HepG2 (cell line): Measurements from ENCODE around the gene AMIGO3. TPM values are rescaled to one million over a fixed set of nuclear protein-coding genes. Genes with fewer than 3 reads are reported as not detected.

Experiments used
- CCAR2 ChIP-seq: fragments of 200-400 bp; formaldehyde crosslinking; optimal IDR thresholded peaks from 2 replicates; pipeline ENCODE3; 2018; ENCODE audit warnings: low read depth, mild to moderate bottlenecking, low read length, moderate library complexity
- CREM ChIP-seq, 2 experiments: sonication (generic) in 1 of 2; formaldehyde crosslinking in 1 of 2; IDR thresholded peaks; 2 replicates each; pipeline versions ENCODE4 v1.4.0 to v1.6.1; 2016 to 2020; ENCODE audit warnings: antibody characterized with exemption in 1 of 2, mild to moderate bottlenecking in 1 of 2, missing genetic modification reagents in 1 of 2
- EED ChIP-seq: sonication (generic); formaldehyde crosslinking; IDR thresholded peaks from 2 replicates; pipeline ENCODE4 v1.5.0; 2020; ENCODE audit warnings: mild to moderate bottlenecking, missing genetic modification reagents
- EZH2 ChIP-seq: conservative IDR thresholded peaks from 2 replicates; pipeline ENCODE4 v1.6.1; 2012; ENCODE audit warnings: mild to moderate bottlenecking, low read depth, low read length, moderate library complexity
- FOSL2 ChIP-seq: sonication (generic); formaldehyde crosslinking; IDR thresholded peaks from 2 replicates; pipeline ENCODE4 v1.4.0; 2020; ENCODE audit warnings: missing genetic modification reagents
- MED1 ChIP-seq: sonication (generic); formaldehyde crosslinking; IDR thresholded peaks from 2 replicates; pipeline ENCODE4 v1.4.0; 2020; ENCODE audit warnings: missing genetic modification reagents
- MYNN ChIP-seq: sonication (generic); formaldehyde crosslinking; IDR thresholded peaks from 2 replicates; pipeline ENCODE4 v1.4.0; 2020; ENCODE audit warnings: mild to moderate bottlenecking, low read depth, missing genetic modification reagents
- ONECUT2 ChIP-seq: sonication (generic); formaldehyde crosslinking; IDR thresholded peaks from 2 replicates; pipeline ENCODE4 v1.4.0; 2020; ENCODE audit warnings: missing genetic modification reagents
- POLR2A ChIP-seq, 2 experiments: IDR thresholded peaks; 2 replicates each; pipeline ENCODE4 v1.6.1; 2011; ENCODE audit warnings: low read depth in 2 of 2, low read length in 2 of 2, mild to moderate bottlenecking in 1 of 2, moderate library complexity in 1 of 2; ENCODE audit not compliant: insufficient read depth in 1 of 2
- SUZ12 ChIP-seq: fragments of 150-350 bp; IDR thresholded peaks from 2 replicates; pipeline ENCODE4 v1.6.1; 2014; ENCODE audit warnings: low read depth, low read length
- TAF15 ChIP-seq: fragments of 200-400 bp; formaldehyde crosslinking; IDR thresholded peaks from one replicate; pipeline ENCODE4 v1.6.1; 2018; ENCODE audit warnings: mild to moderate bottlenecking, low read depth, low read length; ENCODE audit not compliant: poor library complexity, severe bottlenecking
- TCF12 ChIP-seq, 2 experiments: fragments of 450-650 bp in 1 of 2; sonication (generic) in 1 of 2; formaldehyde crosslinking in 1 of 2; IDR thresholded peaks; 2 replicates each; pipeline versions ENCODE4 v1.6.1 to v1.8.0; 2017 to 2022; ENCODE audit warnings: antibody characterized with exemption in 1 of 2, mild to moderate bottlenecking in 1 of 2, missing genetic modification reagents in 1 of 2, moderate library complexity in 1 of 2
- YEATS2 ChIP-seq: sonication (generic); formaldehyde crosslinking; IDR thresholded peaks from 2 replicates; pipeline ENCODE4 v1.4.0; 2020; ENCODE audit warnings: missing genetic modification reagents, borderline replicate concordance
- ZFP1 ChIP-seq: IDR thresholded peaks from 2 replicates; pipeline ENCODE4 v1.6.1; 2016
- ZNF30 ChIP-seq: sonication (generic); formaldehyde crosslinking; IDR thresholded peaks from 2 replicates; pipeline ENCODE4 v1.5.0; 2020; ENCODE audit warnings: mild to moderate bottlenecking, missing genetic modification reagents
- ZNF367 ChIP-seq: sonication (generic); formaldehyde crosslinking; IDR thresholded peaks from 2 replicates; pipeline ENCODE4 v1.4.0; 2020; ENCODE audit warnings: missing genetic modification reagents, borderline replicate concordance
- ZNF556 ChIP-seq: sonication (generic); formaldehyde crosslinking; IDR thresholded peaks from 2 replicates; pipeline ENCODE4 v1.4.0; 2020; ENCODE audit warnings: mild to moderate bottlenecking, missing genetic modification reagents, borderline replicate concordance
- ZNF776 ChIP-seq: sonication (generic); formaldehyde crosslinking; IDR thresholded peaks from 2 replicates; pipeline ENCODE4 v1.4.0; 2020; ENCODE audit warnings: mild to moderate bottlenecking, missing genetic modification reagents
- polyA plus RNA-seq, 8 experiments: library from polyadenylated mRNA; depleted of rRNA in 3 of 8; stranded (reverse) in 7 of 8; unstranded in 1 of 8; fragments of >200 nt; fragmentation: Illumina TruSeq in 4 of 8; extraction: Trizol in 4 of 8; gene quantifications; 2 replicates each; pipeline versions ENCODE4 v1.2.1 to v1.2.3, GENCODE V29; 2011 to 2016; ENCODE audit warnings: low read depth in 4 of 8, missing spikeins in 1 of 8, mixed read lengths in 1 of 8; ENCODE audit not compliant: insufficient read depth in 1 of 8
- total RNA-seq, 5 experiments: library from RNA; depleted of rRNA; stranded (reverse); fragments of >200 nt; fragmentation: Illumina TruSeq; extraction: Trizol; gene quantifications; 2 replicates each; pipeline ENCODE4 v1.2.3, GENCODE V29; 2016; ENCODE audit warnings: low read depth in 1 of 5
- TF ChIP-seq, protein P1 (sequence below): sonication (generic); formaldehyde crosslinking; IDR thresholded peaks from 2 replicates; pipeline ENCODE4 v1.4.0; 2020; ENCODE audit warnings: missing genetic modification reagents
- TF ChIP-seq, protein P2 (sequence below): sonication (generic); formaldehyde crosslinking; IDR thresholded peaks from 2 replicates; pipeline ENCODE4 v1.5.0; 2020; ENCODE audit warnings: missing genetic modification reagents, mild to moderate bottlenecking, borderline replicate concordance
- TF ChIP-seq, protein P3 (sequence below): sonication (generic); formaldehyde crosslinking; IDR thresholded peaks from 2 replicates; pipeline ENCODE4 v1.4.0; 2020; ENCODE audit warnings: missing genetic modification reagents, mild to moderate bottlenecking, borderline replicate concordance
- TF ChIP-seq, protein P4 (sequence below): sonication (generic); formaldehyde crosslinking; IDR thresholded peaks from 2 replicates; pipeline ENCODE4 v1.5.0; 2020; ENCODE audit warnings: mild to moderate bottlenecking, missing genetic modification reagents, moderate library complexity

The AMIGO3 gene
- total and polyA plus RNA-seq, 2 of the 13 experiments (the other 11 are each of a cell fraction or from before 2014, with no cell fraction given), result 0.35 TPM; not detected in 1

DNA sequence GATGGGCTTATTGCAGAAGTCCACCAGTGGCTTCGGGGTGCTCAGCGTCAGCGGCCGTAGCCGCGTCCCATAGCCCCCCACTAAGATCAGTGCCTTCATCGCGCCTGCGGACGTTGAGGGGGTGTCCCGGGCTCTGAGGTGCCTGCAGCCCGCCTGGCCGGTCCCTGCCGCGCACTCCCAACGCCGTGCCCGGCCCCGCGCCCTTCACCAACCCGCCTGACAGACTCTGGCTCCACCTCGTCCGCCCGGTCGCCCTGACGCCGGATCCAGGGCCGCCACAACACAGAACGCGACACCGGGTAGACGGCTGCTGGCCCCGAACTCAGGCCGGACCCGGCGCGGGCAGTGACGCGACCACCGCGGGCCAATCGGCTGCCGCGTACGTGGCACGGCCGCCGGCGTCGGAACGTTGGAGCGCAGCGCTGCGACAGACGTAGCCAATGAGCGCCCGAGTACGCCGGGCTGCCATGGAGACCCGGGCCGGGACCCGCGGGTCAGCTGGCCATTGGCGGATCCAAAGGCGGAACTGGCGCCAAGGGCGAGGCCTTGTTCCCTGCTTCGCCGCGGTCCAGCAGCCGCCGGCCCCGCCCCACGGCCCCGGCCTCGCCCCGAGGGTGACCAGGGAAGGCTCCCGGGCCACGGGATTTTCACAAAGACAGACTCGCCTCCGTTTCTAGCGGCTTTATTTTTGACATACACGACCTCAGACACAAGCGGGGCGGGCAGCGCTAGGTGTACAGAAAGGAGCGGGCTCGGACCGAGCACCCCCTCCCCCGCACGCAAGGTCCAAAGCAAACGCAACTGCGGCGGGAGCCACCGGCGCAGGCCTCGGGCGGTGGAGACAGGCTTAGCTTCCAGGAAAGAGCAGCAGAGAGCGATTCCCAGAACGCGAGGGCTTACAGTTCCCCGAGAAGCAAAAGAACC, 4.4 kb upstream of the AMIGO3 start, which contains the start of gene GMPPB (continued):
- TF ChIP-seq, protein P1, sequence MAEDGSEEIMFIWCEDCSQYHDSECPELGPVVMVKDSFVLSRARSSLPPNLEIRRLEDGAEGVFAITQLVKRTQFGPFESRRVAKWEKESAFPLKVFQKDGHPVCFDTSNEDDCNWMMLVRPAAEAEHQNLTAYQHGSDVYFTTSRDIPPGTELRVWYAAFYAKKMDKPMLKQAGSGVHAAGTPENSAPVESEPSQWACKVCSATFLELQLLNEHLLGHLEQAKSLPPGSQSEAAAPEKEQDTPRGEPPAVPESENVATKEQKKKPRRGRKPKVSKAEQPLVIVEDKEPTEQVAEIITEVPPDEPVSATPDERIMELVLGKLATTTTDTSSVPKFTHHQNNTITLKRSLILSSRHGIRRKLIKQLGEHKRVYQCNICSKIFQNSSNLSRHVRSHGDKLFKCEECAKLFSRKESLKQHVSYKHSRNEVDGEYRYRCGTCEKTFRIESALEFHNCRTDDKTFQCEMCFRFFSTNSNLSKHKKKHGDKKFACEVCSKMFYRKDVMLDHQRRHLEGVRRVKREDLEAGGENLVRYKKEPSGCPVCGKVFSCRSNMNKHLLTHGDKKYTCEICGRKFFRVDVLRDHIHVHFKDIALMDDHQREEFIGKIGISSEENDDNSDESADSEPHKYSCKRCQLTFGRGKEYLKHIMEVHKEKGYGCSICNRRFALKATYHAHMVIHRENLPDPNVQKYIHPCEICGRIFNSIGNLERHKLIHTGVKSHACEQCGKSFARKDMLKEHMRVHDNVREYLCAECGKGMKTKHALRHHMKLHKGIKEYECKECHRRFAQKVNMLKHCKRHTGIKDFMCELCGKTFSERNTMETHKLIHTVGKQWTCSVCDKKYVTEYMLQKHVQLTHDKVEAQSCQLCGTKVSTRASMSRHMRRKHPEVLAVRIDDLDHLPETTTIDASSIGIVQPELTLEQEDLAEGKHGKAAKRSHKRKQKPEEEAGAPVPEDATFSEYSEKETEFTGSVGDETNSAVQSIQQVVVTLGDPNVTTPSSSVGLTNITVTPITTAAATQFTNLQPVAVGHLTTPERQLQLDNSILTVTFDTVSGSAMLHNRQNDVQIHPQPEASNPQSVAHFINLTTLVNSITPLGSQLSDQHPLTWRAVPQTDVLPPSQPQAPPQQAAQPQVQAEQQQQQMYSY (CRISPR knock-in tag), result no peak
- TF ChIP-seq, protein P2, sequence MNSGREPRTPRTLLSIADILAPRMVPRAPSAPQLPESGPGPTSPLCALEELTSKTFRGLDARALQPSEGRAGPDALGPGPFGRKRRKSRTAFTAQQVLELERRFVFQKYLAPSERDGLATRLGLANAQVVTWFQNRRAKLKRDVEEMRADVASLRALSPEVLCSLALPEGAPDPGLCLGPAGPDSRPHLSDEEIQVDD (CRISPR knock-in tag), result peak; percentile 80; the same call in 1 of the 2 replicates
- TF ChIP-seq YEATS2 (CRISPR knock-in tag), result peak; percentile 85; the same call in 1 of the 2 replicates
- peak; percentile 90; the same call in 1 of the 2 replicates for TF ChIP-seq ZNF776 (CRISPR knock-in tag)
- TF ChIP-seq CREM (IDR thresholded peaks at IDR 0.05), result peak; percentile 26
- TF ChIP-seq CREM (CRISPR knock-in tag; IDR thresholded peaks at IDR 0.05), result peak; percentile 47; the same call in 1 of the 2 replicates
- TF ChIP-seq MYNN, result no peak
- TF ChIP-seq FOSL2 (CRISPR knock-in tag), result no peak; the same call in 1 of the 2 replicates
- TF ChIP-seq, protein P3, sequence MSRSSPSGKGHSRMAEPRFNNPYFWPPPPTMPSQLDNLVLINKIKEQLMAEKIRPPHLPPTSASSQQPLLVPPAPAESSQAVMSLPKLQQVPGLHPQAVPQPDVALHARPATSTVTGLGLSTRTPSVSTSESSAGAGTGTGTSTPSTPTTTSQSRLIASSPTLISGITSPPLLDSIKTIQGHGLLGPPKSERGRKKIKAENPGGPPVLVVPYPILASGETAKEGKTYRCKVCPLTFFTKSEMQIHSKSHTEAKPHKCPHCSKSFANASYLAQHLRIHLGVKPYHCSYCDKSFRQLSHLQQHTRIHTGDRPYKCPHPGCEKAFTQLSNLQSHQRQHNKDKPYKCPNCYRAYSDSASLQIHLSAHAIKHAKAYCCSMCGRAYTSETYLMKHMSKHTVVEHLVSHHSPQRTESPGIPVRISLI, result no peak
- TF ChIP-seq ZNF367 (CRISPR knock-in tag), result no peak
- TF ChIP-seq MED1, result peak; percentile 38
- TF ChIP-seq, protein P4, sequence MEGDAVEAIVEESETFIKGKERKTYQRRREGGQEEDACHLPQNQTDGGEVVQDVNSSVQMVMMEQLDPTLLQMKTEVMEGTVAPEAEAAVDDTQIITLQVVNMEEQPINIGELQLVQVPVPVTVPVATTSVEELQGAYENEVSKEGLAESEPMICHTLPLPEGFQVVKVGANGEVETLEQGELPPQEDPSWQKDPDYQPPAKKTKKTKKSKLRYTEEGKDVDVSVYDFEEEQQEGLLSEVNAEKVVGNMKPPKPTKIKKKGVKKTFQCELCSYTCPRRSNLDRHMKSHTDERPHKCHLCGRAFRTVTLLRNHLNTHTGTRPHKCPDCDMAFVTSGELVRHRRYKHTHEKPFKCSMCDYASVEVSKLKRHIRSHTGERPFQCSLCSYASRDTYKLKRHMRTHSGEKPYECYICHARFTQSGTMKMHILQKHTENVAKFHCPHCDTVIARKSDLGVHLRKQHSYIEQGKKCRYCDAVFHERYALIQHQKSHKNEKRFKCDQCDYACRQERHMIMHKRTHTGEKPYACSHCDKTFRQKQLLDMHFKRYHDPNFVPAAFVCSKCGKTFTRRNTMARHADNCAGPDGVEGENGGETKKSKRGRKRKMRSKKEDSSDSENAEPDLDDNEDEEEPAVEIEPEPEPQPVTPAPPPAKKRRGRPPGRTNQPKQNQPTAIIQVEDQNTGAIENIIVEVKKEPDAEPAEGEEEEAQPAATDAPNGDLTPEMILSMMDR (CRISPR knock-in tag), result peak; percentile 2
- peak in 1 of 2 experiments; percentile 16; a peak in 2 of 4 replicates for TF ChIP-seq POLR2A (IDR thresholded peaks at IDR 0.05; ENCODE audit: insufficient read depth in 1 of 2, low read depth in 2 of 2, low read length in 2 of 2)
- TF ChIP-seq ONECUT2 (CRISPR knock-in tag), result no peak
- TF ChIP-seq SUZ12, result no peak
- peak; percentile 36; the same call in 1 of the 2 replicates for TF ChIP-seq EED (CRISPR knock-in tag)
- TF ChIP-seq TAF15, result no peak
- no peak for TF ChIP-seq ZNF30
- no peak for TF ChIP-seq CCAR2
- TF ChIP-seq ZFP1 (CRISPR knock-in tag), result no peak
- TF ChIP-seq ZNF556 (CRISPR knock-in tag), result no peak
- no peak for TF ChIP-seq EZH2
- no peak for TF ChIP-seq TCF12 (IDR thresholded peaks at IDR 0.05)
- TF ChIP-seq TCF12 (CRISPR knock-in tag; IDR thresholded peaks at IDR 0.05), result 0 out of 2 replicates have a peak, but pooled peaks have one; percentile 29
